A549 (cell line): ENCODE measurements around the gene TBC1D16. TPM values are rescaled to one million over a fixed set of nuclear protein-coding genes. Genes with fewer than 3 reads are reported as not detected.

Source experiments
- ATAC-seq, 2 experiments: fragments of 200-7000 bp in 1 of 2; fragments of >200 bp in 1 of 2; cut with Nextera tagmentation in 1 of 2; cut with Tn5 transposase in 1 of 2; 3 replicates each; pipeline versions ENCODE4 v1.8.0 to v1.9.1; 2018 to 2020; ENCODE audit warnings: mild to moderate bottlenecking in 1 of 2, moderate library complexity in 1 of 2
- CTCF ChIA-PET: fragments of 300-600 bp; sonication (Branson Sonifier 250); formaldehyde crosslinking; extraction: SDS; loops from one replicate; lab custom pipeline; 2021; ENCODE audit warnings: antibody characterized with exemption, inconsistent platforms; lab: Yijun Ruan, JAX
- POLR2A ChIA-PET: fragments of 350-600 bp; formaldehyde crosslinking; extraction: SDS; loops from one replicate; lab custom pipeline; 2021; ENCODE audit warnings: antibody characterized with exemption, inconsistent platforms; lab: Yijun Ruan, JAX
- DNase-seq, 2 experiments: peaks; one replicate each; pipeline versions ENCODE4 v3.0.0 to v3.0.0-alpha.2; 2011 to 2016; ENCODE audit warnings: low read depth in 1 of 2, low spot score in 1 of 2
- FAIRE-seq: peaks from 2 replicates; lab custom pipeline; 2011; peaks lifted over from hg19 to GRCh38; lab: Jason Lieb, UNC
- H3K27ac ChIP-seq, 2 experiments: fragments of >200 bp; sonication (Bioruptor Twin); formaldehyde crosslinking; 3 replicates each; pipeline ENCODE4 v1.5.1; 2016 to 2017
- H3K4me1 ChIP-seq: fragments of >200 bp; sonication (Bioruptor Twin); formaldehyde crosslinking; 3 replicates; pipeline ENCODE4 v1.6.1; 2016
- H3K4me2 ChIP-seq: fragments of >200 bp; sonication (Bioruptor Twin); formaldehyde crosslinking; 3 replicates; pipeline ENCODE4 v1.6.1; 2016
- H3K4me3 ChIP-seq: fragments of >200 bp; sonication (Bioruptor Twin); formaldehyde crosslinking; 3 replicates; pipeline ENCODE4 v1.5.1; 2016
- H3K9me3 ChIP-seq: fragments of >200 bp; sonication (Bioruptor Twin); formaldehyde crosslinking; 3 replicates; pipeline ENCODE4 v1.6.1; 2016
- BCL3 ChIP-seq: fragments of >200 bp; sonication (Bioruptor Twin); formaldehyde crosslinking; IDR thresholded peaks from 3 replicates; pipeline ENCODE4 v1.6.1; 2016
- CHD2 ChIP-seq: fragments of 150-350 bp; IDR thresholded peaks from 2 replicates; pipeline ENCODE4 v1.6.1; 2014; ENCODE audit warnings: low read length; ENCODE audit not compliant: partially characterized antibody
- EHF ChIP-seq: fragments of 250-450 bp; sonication (Bioruptor Pico); IDR thresholded peaks from 2 replicates; pipeline ENCODE4 v1.5.0; 2020; ENCODE audit warnings: mild to moderate bottlenecking
- EP300 ChIP-seq, 2 experiments: fragments of >200 bp; sonication (Bioruptor Twin); formaldehyde crosslinking; IDR thresholded peaks; 2 replicates in 1 of 2; 3 replicates in 1 of 2; pipeline ENCODE4 v1.6.1; 2016 to 2017
- ESRRA ChIP-seq: fragments of 150-350 bp; IDR thresholded peaks from 2 replicates; pipeline ENCODE4 v1.6.1; 2014; ENCODE audit warnings: mild to moderate bottlenecking, low read length, borderline replicate concordance
- FOXS1 ChIP-seq: fragments of 250-450 bp; sonication (Bioruptor Pico); IDR thresholded peaks from 2 replicates; pipeline ENCODE4 v1.5.0; 2020; ENCODE audit warnings: mild to moderate bottlenecking, moderate library complexity
- HOXB13 ChIP-seq: fragments of 250-450 bp; sonication (Bioruptor Pico); IDR thresholded peaks from 2 replicates; pipeline ENCODE4 v1.5.0; 2020; ENCODE audit warnings: low read depth, mild to moderate bottlenecking, moderate library complexity
- KDM5A ChIP-seq: fragments of 200-600 bp; sonication (generic); IDR thresholded peaks from 2 replicates; pipeline ENCODE4 v1.6.1; 2016; ENCODE audit warnings: antibody characterized with exemption, mild to moderate bottlenecking
- NR3C1 ChIP-seq: fragments of >200 bp; sonication (Bioruptor Twin); formaldehyde crosslinking; IDR thresholded peaks from 3 replicates; pipeline ENCODE4 v1.6.1; 2017
- PHF8 ChIP-seq: fragments of 200-600 bp; sonication (generic); IDR thresholded peaks from 2 replicates; pipeline ENCODE4 v1.6.1; 2016; ENCODE audit warnings: low read depth, mild to moderate bottlenecking, antibody characterized with exemption, moderate library complexity, borderline replicate concordance
- POLR2AphosphoS2 ChIP-seq: conservative IDR thresholded peaks from 2 replicates; pipeline ENCODE4 v1.6.1; 2012; ENCODE audit warnings: low read length, improper control_type of control experiment, inconsistent platforms
- RAD21 ChIP-seq, 2 experiments: fragments of >200 bp in 1 of 2; sonication (Bioruptor Twin) in 1 of 2; formaldehyde crosslinking in 1 of 2; IDR thresholded peaks in 1 of 2; conservative IDR thresholded peaks in 1 of 2; 2 replicates in 1 of 2; 3 replicates in 1 of 2; pipeline ENCODE4 v1.6.1; 2012 to 2018; ENCODE audit warnings: inconsistent platforms in 1 of 2
- RARB ChIP-seq: fragments of 250-450 bp; sonication (Bioruptor Pico); IDR thresholded peaks from 2 replicates; pipeline ENCODE4 v1.8.0; 2021; ENCODE audit warnings: mild to moderate bottlenecking, moderate library complexity
- SMC3 ChIP-seq: fragments of >200 bp; sonication (Bioruptor Twin); formaldehyde crosslinking; IDR thresholded peaks from 3 replicates; pipeline ENCODE4 v1.6.1; 2018; ENCODE audit warnings: inconsistent platforms
- ZC3H11A ChIP-seq: fragments of 450-650 bp; IDR thresholded peaks from 2 replicates; pipeline ENCODE4 v1.6.1; 2014; ENCODE audit warnings: antibody characterized with exemption, mild to moderate bottlenecking
- ZFP36 ChIP-seq: fragments of 450-650 bp; IDR thresholded peaks from 2 replicates; pipeline ENCODE4 v1.6.1; 2014; ENCODE audit warnings: borderline replicate concordance; ENCODE audit not compliant: partially characterized antibody
- WGBS: methylation state at CpG from one replicate; pipeline ENCODE4 v1.1.6; 2017; ENCODE audit errors: missing lambda C conversion rate; 5-methylcytosine and 5-hydroxymethylcytosine counted together
- polyA plus RNA-seq, 4 experiments: library from polyadenylated mRNA; depleted of rRNA in 3 of 4; stranded (reverse); fragments of >200 nt; fragmentation: RNase III in 1 of 4; extraction: RNeasy Plus Mini Kit Qiagen cat#74134 plus additional on column Dnase treatment in 1 of 4; gene quantifications; 2 replicates in 3 of 4; 3 replicates in 1 of 4; pipeline ENCODE4 v1.2.3, GENCODE V29; 2011 to 2017
- TF ChIP-seq, protein P1 (sequence below): IDR thresholded peaks from 2 replicates; pipeline ENCODE4 v1.6.1; 2012; ENCODE audit warnings: low read depth, borderline replicate concordance
- TF ChIP-seq, protein P2 (sequence below): IDR thresholded peaks from 2 replicates; pipeline ENCODE4 v1.6.1; 2012
- TF ChIP-seq, protein P3 (sequence below): fragments of 450-650 bp; IDR thresholded peaks from 2 replicates; pipeline ENCODE4 v1.6.1; 2014; ENCODE audit warnings: antibody characterized with exemption
- TF ChIP-seq, protein P4 (sequence below): fragments of 150-350 bp; IDR thresholded peaks from 2 replicates; pipeline ENCODE4 v1.6.1; 2014; ENCODE audit warnings: low read depth, mild to moderate bottlenecking, low read length
- TF ChIP-seq, protein P5 (sequence below): fragments of >200 bp; sonication (Bioruptor Twin); formaldehyde crosslinking; IDR thresholded peaks from 2 replicates; pipeline ENCODE4 v1.6.1; 2016

TBC1D16 gene
- polyA plus RNA-seq, 2 of the 4 experiments (the other 2 are of a cell fraction) = 8.9 to 12.5 TPM

- no peak for TF ChIP-seq EHF (CRISPR knock-in tag)
- TF ChIP-seq RAD21 (conservative IDR thresholded peaks at IDR 0.05 in 1 of 2, IDR thresholded peaks at IDR 0.05 in 1 of 2) = peak; percentile 81 to 89
- TF ChIP-seq, protein P1, sequence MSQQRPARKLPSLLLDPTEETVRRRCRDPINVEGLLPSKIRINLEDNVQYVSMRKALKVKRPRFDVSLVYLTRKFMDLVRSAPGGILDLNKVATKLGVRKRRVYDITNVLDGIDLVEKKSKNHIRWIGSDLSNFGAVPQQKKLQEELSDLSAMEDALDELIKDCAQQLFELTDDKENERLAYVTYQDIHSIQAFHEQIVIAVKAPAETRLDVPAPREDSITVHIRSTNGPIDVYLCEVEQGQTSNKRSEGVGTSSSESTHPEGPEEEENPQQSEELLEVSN = no peak
- no peak for TF ChIP-seq ZC3H11A
- TF ChIP-seq, protein P2, sequence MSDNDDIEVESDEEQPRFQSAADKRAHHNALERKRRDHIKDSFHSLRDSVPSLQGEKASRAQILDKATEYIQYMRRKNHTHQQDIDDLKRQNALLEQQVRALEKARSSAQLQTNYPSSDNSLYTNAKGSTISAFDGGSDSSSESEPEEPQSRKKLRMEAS = 0 out of 2 replicates have a peak, but pooled peaks have one; percentile 23
- TF ChIP-seq HOXB13 (CRISPR knock-in tag) = no peak
- no peak for TF ChIP-seq CHD2
- no peak for TF ChIP-seq ESRRA
- TF ChIP-seq, all 56 proteins: peak for 5
Measured at GRCh38 chr17:80005360-80006338, 30.0 kb downstream of the TBC1D16 start (continued).

DNA sequence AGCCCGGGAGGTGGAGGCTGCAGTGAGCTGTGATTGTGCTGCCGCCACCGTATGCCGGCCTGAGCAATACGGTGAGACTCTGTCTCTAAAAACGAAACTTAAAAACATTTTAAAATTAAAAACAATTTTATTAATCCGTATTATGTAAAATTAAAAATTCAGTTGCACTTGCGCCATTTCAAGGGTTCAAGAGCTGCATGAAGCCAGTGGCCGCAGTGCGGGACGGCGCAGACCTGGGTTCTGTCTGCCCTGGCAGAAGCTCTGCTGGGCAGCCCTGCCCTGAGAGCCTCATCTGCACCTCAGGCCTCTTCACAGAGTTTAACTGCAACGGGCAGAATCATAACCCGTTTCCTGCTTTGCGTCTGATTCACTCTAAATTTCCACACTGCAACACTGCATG is 31.7 kb downstream of the TBC1D16 start:
- TF ChIP-seq, protein P3, sequence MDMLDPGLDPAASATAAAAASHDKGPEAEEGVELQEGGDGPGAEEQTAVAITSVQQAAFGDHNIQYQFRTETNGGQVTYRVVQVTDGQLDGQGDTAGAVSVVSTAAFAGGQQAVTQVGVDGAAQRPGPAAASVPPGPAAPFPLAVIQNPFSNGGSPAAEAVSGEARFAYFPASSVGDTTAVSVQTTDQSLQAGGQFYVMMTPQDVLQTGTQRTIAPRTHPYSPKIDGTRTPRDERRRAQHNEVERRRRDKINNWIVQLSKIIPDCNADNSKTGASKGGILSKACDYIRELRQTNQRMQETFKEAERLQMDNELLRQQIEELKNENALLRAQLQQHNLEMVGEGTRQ = no peak
- TF ChIP-seq ESRRA (no peak), NR3C1 (no peak), BCL3 (no peak)
- no peak for ATAC-seq
- WGBS = 92% methylated on average over 15 of the region's 15 CpGs
- DNase-seq = no peak
- Histone ChIP-seq H3K4me1 (peaks cover 24% of the 10 kb centered on the region), H3K4me2 (no peak overlapping the region), H3K4me3 (no peak overlapping the region), H3K9me3 (no peaks in the 10 kb centered on the region), H3K27ac (no peak overlapping the region)
- CTCF ChIA-PET = interaction anchor here (1.0 to 10.5 kb wide), 13 partner anchors 11 to 258 kb away, joined by 3 to 154 read pairs (median 5); partner anchors contain the start of genes GAA and TBC1D16
- POLR2A ChIA-PET = interaction anchor here (1.1 kb wide), 1 partner anchor 257 kb away, joined by 3 read pairs; the partner anchor contains the start of gene RNF213
- no peak for FAIRE-seq

DNA sequence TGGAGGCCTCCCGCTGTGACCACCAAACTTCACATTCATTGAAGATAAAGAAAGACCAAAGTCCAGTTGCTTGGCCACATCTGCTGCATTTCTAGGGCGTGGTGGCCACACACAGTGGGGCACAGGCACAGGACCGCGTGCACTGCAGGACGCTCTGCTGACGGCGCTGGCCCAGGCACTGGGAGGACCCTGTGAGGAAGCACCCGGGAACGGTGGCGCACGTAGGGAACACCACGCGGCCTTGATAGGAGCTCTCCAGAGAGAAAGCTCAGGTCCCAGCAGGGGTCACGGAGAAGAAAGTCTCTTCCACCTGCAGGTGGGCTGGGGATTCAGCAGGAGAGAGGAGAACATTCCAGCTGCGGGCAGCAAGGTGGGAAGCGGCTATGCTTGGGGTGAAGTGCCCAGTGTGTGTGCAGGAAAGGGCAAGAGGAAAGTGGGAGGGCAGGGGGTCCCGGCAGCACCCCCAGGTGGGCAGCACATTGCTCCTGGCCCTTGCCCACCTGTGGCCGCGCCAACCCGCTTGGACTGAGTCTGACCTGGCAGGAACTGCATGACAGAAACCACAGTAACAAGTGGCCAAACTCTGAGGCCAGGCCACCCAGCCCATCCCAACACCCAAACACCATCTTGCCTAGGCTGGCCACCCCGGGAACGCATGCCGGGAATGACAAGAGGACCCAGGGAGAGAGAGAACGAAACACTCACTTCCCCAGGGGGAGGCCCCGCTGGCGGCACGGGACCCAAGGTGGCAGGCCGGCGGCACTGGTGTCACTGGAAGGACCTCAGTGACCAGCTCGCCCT is 32.8 kb downstream of the TBC1D16 start:
- peak overlapping the region in 1 of 2 experiments; percentile 15; a peak in 1 of 6 replicates for H3K27ac ChIP-seq
- H3K4me2 ChIP-seq = no peak overlapping the region
- H3K4me3 ChIP-seq = no peak overlapping the region
- DNase-seq (no peak), ATAC-seq (no peak), FAIRE-seq (no peak)
- no peak for TF ChIP-seq PHF8
- ChIA-PET CTCF (interaction anchor here (0.5 to 10.5 kb wide), 8 partner anchors 10 to 191 kb away, joined by 3 to 154 read pairs (median 4); partner anchors contain the start of genes CBX4 and TBC1D16), POLR2A (no interaction called here)
- WGBS = 90% methylated on average over 30 of the region's 30 CpGs
- H3K9me3 ChIP-seq = no peaks in the 10 kb centered on the region
- peaks cover 19% of the 10 kb centered on the region for H3K4me1 ChIP-seq

DNA sequence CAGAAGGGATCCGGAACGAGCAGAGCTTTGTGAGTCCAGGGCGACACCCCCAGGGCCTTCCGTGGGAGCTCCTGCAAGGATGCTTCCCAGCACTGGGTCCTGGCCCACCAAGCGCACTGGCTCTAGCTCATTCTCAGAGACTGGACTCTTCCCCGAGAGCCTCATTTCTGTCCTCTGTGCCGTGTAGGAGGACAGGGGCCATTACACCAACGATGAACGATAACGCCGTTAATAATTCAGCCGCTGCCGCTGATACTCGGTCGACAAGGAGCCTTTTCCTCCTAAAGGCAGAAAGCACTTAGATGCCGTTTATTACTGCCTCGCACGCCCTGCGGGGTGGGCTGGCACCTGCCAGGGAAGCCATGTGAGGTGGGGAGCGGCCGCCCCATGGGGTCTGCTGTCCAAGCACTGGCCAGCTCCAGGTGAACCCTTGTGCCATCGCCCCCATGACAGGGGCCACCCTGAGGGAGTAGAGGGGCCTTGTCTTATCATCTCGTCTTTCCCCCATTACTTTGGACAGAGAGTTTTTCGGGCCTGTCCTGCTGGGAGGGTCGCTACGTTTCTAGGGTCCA is 33.5 kb downstream of the TBC1D16 start:
- no peak for FAIRE-seq
- no peak for ATAC-seq
- POLR2A ChIA-PET = no interaction called here
- TF ChIP-seq EP300 (IDR thresholded peaks at IDR 0.05) (no peak), PHF8 (no peak), ZC3H11A (no peak), ZFP36 (no peak), FOXS1 (CRISPR knock-in tag) (no peak), SMC3 (no peak), ESRRA (no peak), KDM5A (no peak), POLR2AphosphoS2 (no peak), RARB (CRISPR knock-in tag) (no peak)
- TF ChIP-seq, protein P4, sequence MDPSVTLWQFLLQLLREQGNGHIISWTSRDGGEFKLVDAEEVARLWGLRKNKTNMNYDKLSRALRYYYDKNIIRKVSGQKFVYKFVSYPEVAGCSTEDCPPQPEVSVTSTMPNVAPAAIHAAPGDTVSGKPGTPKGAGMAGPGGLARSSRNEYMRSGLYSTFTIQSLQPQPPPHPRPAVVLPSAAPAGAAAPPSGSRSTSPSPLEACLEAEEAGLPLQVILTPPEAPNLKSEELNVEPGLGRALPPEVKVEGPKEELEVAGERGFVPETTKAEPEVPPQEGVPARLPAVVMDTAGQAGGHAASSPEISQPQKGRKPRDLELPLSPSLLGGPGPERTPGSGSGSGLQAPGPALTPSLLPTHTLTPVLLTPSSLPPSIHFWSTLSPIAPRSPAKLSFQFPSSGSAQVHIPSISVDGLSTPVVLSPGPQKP = no peak
- TF ChIP-seq, protein P3 = no peak
- TF ChIP-seq, protein P5, sequence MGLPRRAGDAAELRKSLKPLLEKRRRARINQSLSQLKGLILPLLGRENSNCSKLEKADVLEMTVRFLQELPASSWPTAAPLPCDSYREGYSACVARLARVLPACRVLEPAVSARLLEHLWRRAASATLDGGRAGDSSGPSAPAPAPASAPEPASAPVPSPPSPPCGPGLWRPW = no peak

More for the DNA sequence above, 33.5 kb downstream of the TBC1D16 start:
- 96% methylated on average over 26 of the region's 26 CpGs for WGBS
- peak overlapping the region in 1 of 2 experiments; percentile 15; a peak in 1 of 6 replicates for H3K27ac ChIP-seq
- no peak for DNase-seq
- H3K4me1 ChIP-seq = peaks cover 20% of the 10 kb centered on the region
- no peak overlapping the region for H3K4me2 ChIP-seq
- no peak overlapping the region for H3K4me3 ChIP-seq
- CTCF ChIA-PET = interaction anchor here (0.6 to 10.5 kb wide), 8 partner anchors 9 to 191 kb away, joined by 3 to 154 read pairs (median 4); partner anchors contain the start of gene CBX4
- H3K9me3 ChIP-seq = no peaks in the 10 kb centered on the region
